K562 (cell line): ENCODE results near the gene CCT5. TPM values are rescaled to one million over a fixed set of nuclear protein-coding genes. Genes with fewer than 3 reads are reported as not detected.

Experiments used
- ATF7 ChIP-seq: fragments of 450-650 bp; IDR thresholded peaks from 2 replicates; pipeline ENCODE4 v1.7.1; 2014; ENCODE audit warnings: mild to moderate bottlenecking, moderate library complexity
- BDP1 ChIP-seq: IDR thresholded peaks from 3 replicates; pipeline ENCODE4 v1.6.1; 2011; ENCODE audit not compliant: insufficient read length, insufficient read depth
- KDM4B ChIP-seq, 2 experiments: fragments of 450-650 bp in 1 of 2; sonication (generic) in 1 of 2; IDR thresholded peaks; 2 replicates each; pipeline ENCODE4 v1.6.1; 2016 to 2017; ENCODE audit warnings: borderline replicate concordance in 2 of 2, antibody characterized with exemption in 1 of 2, low read depth in 1 of 2, mild to moderate bottlenecking in 1 of 2
- KLF1 ChIP-seq: fragments of 450-650 bp; IDR thresholded peaks from 2 replicates; pipeline ENCODE4 v1.6.1; 2016; ENCODE audit warnings: missing genetic modification characterization, missing compliant biosample characterization
- MEF2D ChIP-seq: conservative IDR thresholded peaks from 2 replicates; pipeline ENCODE4 v1.6.1; 2016; ENCODE audit warnings: low read depth, missing genetic modification characterization, missing compliant biosample characterization
- MYNN ChIP-seq, 2 experiments: sonication (generic); formaldehyde crosslinking in 1 of 2; IDR thresholded peaks; 2 replicates each; pipeline versions ENCODE4 v1.5.0 to v1.6.1; 2016 to 2020; ENCODE audit warnings: antibody characterized with exemption in 1 of 2, missing genetic modification reagents in 1 of 2
- PHTF2 ChIP-seq: fragments of 250-450 bp; sonication (Bioruptor Pico); IDR thresholded peaks from 2 replicates; pipeline ENCODE4 v1.5.0; 2021; ENCODE audit warnings: mild to moderate bottlenecking
- POLR2AphosphoS5 ChIP-seq: IDR thresholded peaks from 2 replicates; pipeline ENCODE4 v1.6.1; 2011; ENCODE audit warnings: mild to moderate bottlenecking, low read depth, low read length, moderate library complexity; ENCODE audit not compliant: control insufficient read depth, insufficient read depth
- SRSF7 ChIP-seq: fragments of 200-400 bp; formaldehyde crosslinking; optimal IDR thresholded peaks from 2 replicates; pipeline ENCODE3; 2017; ENCODE audit warnings: mild to moderate bottlenecking, low read depth, low read length
- STAG1 ChIP-seq: sonication (generic); formaldehyde crosslinking; IDR thresholded peaks from 2 replicates; pipeline ENCODE4 v1.5.0; 2020; ENCODE audit warnings: missing genetic modification reagents, borderline replicate concordance
- XRCC5 ChIP-seq: fragments of 200-400 bp; formaldehyde crosslinking; IDR thresholded peaks from 2 replicates; pipeline ENCODE4 v1.6.1; 2017; ENCODE audit warnings: low read depth, mild to moderate bottlenecking, low read length
- ZBED1 ChIP-seq: IDR thresholded peaks from 2 replicates; pipeline ENCODE4 v1.6.1; 2014
- ZNF644 ChIP-seq: fragments of 200-800 bp; sonication (Bioruptor generic); IDR thresholded peaks from 2 replicates; pipeline ENCODE4 v1.6.1; 2016; ENCODE audit warnings: low read depth, missing genetic modification characterization, missing compliant biosample characterization
- polyA plus RNA-seq, 8 experiments: library from polyadenylated mRNA; depleted of rRNA in 4 of 8; stranded (reverse) in 5 of 8; unstranded in 3 of 8; fragments of >200 nt; fragmentation: Nextera tagmentation in 2 of 8; fragmentation: Illumina TruSeq in 1 of 8; extraction: Ambion mirVana in 2 of 8; extraction: Trizol in 1 of 8; gene quantifications; 2 replicates each; pipeline versions ENCODE4 v1.2.1 to v1.2.3, GENCODE V29; 2011 to 2014; ENCODE audit warnings: inconsistent platforms in 1 of 8, missing spikeins in 1 of 8
- total RNA-seq, 7 experiments: library from RNA; depleted of rRNA in 6 of 7; stranded (reverse); fragments of >200 nt in 6 of 7; fragmentation: Illumina TruSeq in 2 of 7; extraction: Trizol in 2 of 7; gene quantifications; 2 replicates each; pipeline versions ENCODE4 v1.2.1 to v1.2.3, GENCODE V29; 2011 to 2021; ENCODE audit warnings: low replicate concordance in 1 of 7
- TF ChIP-seq, protein P1 (sequence below): sonication (generic); formaldehyde crosslinking; IDR thresholded peaks from 2 replicates; pipeline ENCODE4 v1.8.1; 2022; ENCODE audit warnings: missing genetic modification reagents
- TF ChIP-seq, protein P2 (sequence below), 2 experiments: fragments of 450-650 bp in 1 of 2; sonication (generic) in 1 of 2; formaldehyde crosslinking; conservative IDR thresholded peaks; 2 replicates each; pipeline versions ENCODE4 v1.4.0 to v1.8.1; 2020 to 2022; ENCODE audit warnings: mild to moderate bottlenecking in 1 of 2, missing genetic modification reagents in 1 of 2
- TF ChIP-seq, protein P3 (sequence below): fragments of 200-800 bp; sonication (Bioruptor generic); IDR thresholded peaks from 2 replicates; pipeline ENCODE4 v1.6.1; 2017; ENCODE audit warnings: missing genetic modification characterization, missing compliant biosample characterization
- TF ChIP-seq, protein P4 (sequence below), 3 experiments: IDR thresholded peaks in 2 of 3; conservative IDR thresholded peaks in 1 of 3; 2 replicates each; pipeline ENCODE4 v1.5.1; 2011 to 2012; ENCODE audit warnings: low read length in 3 of 3, mild to moderate bottlenecking in 3 of 3, control low read depth in 2 of 3, improper control_type of control experiment in 1 of 3, inconsistent platforms in 1 of 3, low read depth in 1 of 3, mixed read lengths in 1 of 3, moderate library complexity in 1 of 3; ENCODE audit not compliant: insufficient read depth in 2 of 3

CCT5 gene
- total and polyA plus RNA-seq, 9 of the 15 experiments (the other 6 are each of a cell fraction or from before 2014, with no cell fraction given) = 782 to 1,606 (median 1,153) TPM

DNA sequence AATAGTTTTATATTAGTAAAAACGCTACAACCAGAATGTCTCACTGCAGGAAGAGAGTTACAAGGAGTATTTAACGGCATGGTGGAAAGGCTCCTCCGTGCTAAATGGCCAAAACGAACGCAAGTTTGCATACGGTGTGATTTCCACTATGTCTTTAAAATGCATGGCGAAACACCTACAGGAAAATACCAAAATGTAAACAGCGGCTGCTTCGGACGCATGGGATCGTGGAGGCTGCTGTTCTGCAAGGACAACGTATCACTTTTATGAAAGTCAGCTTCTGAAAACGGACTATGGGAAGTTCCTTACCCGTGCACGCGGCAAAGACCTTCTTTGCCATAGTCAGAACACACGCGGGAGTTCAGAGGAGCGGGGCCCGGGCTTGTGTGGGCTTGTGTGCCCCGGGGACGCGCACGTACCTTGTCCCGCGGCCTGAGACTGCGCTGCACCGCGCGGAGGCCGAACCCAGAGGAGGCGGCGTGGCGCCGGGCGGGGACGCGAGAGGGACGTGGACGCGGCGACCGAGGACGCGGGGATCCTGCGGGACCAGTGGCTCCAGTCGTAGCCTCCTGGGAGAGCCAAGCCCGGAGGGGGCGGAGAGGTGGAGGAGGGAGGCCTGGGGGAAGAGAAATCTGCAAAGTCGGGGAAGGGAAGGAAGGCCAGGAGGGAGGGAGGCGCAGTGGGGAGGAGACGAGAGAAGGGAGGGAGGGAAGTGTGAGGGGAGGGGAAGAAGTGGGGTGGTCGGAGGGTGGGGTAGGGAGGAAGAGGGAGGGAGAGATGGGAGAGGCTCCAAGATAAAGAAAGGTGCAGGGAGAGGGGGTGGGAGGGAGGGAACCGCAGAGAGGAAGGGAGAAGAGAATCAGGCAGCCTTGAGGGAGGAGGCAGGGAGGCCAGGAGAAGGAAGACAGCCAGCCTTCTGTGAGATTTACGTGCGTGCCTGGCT lies 57.4 kb downstream of the CCT5 start, which contains the start of gene CMBL (continued):
- no peak for TF ChIP-seq PHTF2 (CRISPR knock-in tag)
- no peak for TF ChIP-seq BDP1
- TF ChIP-seq, protein P1, sequence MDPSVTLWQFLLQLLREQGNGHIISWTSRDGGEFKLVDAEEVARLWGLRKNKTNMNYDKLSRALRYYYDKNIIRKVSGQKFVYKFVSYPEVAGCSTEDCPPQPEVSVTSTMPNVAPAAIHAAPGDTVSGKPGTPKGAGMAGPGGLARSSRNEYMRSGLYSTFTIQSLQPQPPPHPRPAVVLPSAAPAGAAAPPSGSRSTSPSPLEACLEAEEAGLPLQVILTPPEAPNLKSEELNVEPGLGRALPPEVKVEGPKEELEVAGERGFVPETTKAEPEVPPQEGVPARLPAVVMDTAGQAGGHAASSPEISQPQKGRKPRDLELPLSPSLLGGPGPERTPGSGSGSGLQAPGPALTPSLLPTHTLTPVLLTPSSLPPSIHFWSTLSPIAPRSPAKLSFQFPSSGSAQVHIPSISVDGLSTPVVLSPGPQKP = no peak
- TF ChIP-seq MEF2D (tag) = 0 out of 2 replicates have a peak, but pooled peaks have one; percentile 9
- TF ChIP-seq KLF1 (tag) = no peak
- TF ChIP-seq ZBED1 = no peak
- TF ChIP-seq ATF7 = peak; percentile 56; the same call in 1 of the 2 replicates
- TF ChIP-seq, protein P2, sequence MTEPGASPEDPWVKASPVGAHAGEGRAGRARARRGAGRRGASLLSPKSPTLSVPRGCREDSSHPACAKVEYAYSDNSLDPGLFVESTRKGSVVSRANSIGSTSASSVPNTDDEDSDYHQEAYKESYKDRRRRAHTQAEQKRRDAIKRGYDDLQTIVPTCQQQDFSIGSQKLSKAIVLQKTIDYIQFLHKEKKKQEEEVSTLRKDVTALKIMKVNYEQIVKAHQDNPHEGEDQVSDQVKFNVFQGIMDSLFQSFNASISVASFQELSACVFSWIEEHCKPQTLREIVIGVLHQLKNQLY (CRISPR knock-in tag; conservative IDR thresholded peaks at IDR 0.05) = no peak
- TF ChIP-seq KDM4B (IDR thresholded peaks at IDR 0.05; ENCODE audit: borderline replicate concordance in 2 of 2, low read depth in 1 of 2) = no peak
- TF ChIP-seq, protein P3, sequence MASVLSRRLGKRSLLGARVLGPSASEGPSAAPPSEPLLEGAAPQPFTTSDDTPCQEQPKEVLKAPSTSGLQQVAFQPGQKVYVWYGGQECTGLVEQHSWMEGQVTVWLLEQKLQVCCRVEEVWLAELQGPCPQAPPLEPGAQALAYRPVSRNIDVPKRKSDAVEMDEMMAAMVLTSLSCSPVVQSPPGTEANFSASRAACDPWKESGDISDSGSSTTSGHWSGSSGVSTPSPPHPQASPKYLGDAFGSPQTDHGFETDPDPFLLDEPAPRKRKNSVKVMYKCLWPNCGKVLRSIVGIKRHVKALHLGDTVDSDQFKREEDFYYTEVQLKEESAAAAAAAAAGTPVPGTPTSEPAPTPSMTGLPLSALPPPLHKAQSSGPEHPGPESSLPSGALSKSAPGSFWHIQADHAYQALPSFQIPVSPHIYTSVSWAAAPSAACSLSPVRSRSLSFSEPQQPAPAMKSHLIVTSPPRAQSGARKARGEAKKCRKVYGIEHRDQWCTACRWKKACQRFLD (CRISPR knock-in tag) = 0 out of 2 replicates have a peak, but pooled peaks have one; percentile 36
- TF ChIP-seq POLR2AphosphoS5 = peak; percentile 43; the same call in 1 of the 2 replicates
- no peak for TF ChIP-seq XRCC5
- TF ChIP-seq STAG1 (CRISPR knock-in tag) = no peak
- no peak for TF ChIP-seq SRSF7
- TF ChIP-seq, protein P4, sequence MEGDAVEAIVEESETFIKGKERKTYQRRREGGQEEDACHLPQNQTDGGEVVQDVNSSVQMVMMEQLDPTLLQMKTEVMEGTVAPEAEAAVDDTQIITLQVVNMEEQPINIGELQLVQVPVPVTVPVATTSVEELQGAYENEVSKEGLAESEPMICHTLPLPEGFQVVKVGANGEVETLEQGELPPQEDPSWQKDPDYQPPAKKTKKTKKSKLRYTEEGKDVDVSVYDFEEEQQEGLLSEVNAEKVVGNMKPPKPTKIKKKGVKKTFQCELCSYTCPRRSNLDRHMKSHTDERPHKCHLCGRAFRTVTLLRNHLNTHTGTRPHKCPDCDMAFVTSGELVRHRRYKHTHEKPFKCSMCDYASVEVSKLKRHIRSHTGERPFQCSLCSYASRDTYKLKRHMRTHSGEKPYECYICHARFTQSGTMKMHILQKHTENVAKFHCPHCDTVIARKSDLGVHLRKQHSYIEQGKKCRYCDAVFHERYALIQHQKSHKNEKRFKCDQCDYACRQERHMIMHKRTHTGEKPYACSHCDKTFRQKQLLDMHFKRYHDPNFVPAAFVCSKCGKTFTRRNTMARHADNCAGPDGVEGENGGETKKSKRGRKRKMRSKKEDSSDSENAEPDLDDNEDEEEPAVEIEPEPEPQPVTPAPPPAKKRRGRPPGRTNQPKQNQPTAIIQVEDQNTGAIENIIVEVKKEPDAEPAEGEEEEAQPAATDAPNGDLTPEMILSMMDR (IDR thresholded peaks at IDR 0.05 in 2 of 3, conservative IDR thresholded peaks at IDR 0.05 in 1 of 3; ENCODE audit: insufficient read depth in 2 of 3, low read depth in 1 of 3, low read length in 3 of 3) = 0 out of 6 replicates have a peak, but pooled peaks of 1 of the 3 experiments have one; percentile 1
- TF ChIP-seq ZNF644 (tag) = no peak
- TF ChIP-seq MYNN (IDR thresholded peaks at IDR 0.05) = no peak
- TF ChIP-seq MYNN (CRISPR knock-in tag; IDR thresholded peaks at IDR 0.05) = no peak
